Activated T-helper 2 cell treated with anti-CD3 and anti-CD28 coated beads, Interferon-gamma antibody, Interleukin-2, Interleukin-4, amounts not matched to agents 10 μg/mL and 5 μg/mL and 100 μg/mL, durations not matched to agents 14 hours and 24 hours and 36 hours (primary cell): ENCODE data around the gene TMEM222. TPM values are rescaled to one million over a fixed set of nuclear protein-coding genes. Genes with fewer than 3 reads are reported as not detected.

Experiments used
- DNase-seq: peaks from one replicate; pipeline ENCODE4 v3.0.0; 2021; ENCODE audit warnings: low spot score
- H3K27ac Mint-ChIP-seq: one replicate; pipeline ENCODE4 v1.8.0; 2021; ENCODE audit warnings: mixed read lengths
- H3K27me3 Mint-ChIP-seq: one replicate; pipeline ENCODE4 v1.8.0; 2021; ENCODE audit warnings: low read depth, mixed read lengths
- H3K36me3 Mint-ChIP-seq: one replicate; pipeline ENCODE4 v1.8.0; 2021; ENCODE audit warnings: low read depth, mixed read lengths
- H3K4me1 Mint-ChIP-seq: one replicate; pipeline ENCODE4 v1.8.0; 2021; ENCODE audit warnings: low read depth, mixed read lengths
- H3K4me3 Mint-ChIP-seq: one replicate; pipeline ENCODE4 v1.8.0; 2021; ENCODE audit warnings: low read depth, mild to moderate bottlenecking, moderate library complexity, mixed read lengths
- H3K9me3 Mint-ChIP-seq: one replicate; pipeline ENCODE4 v1.8.0; 2021; ENCODE audit warnings: mixed read lengths
- intact Hi-C: fragments of 100-400 bp; cut with micrococcal nuclease; formaldehyde crosslinking; loops from one replicate; pipeline ENCODE4 v1.15.1; 2023
- total RNA-seq: library from RNA; stranded (reverse); gene quantifications from 2 replicates; pipeline ENCODE4 v1.2.3, GENCODE V29; 2022

Gene TMEM222
- total RNA-seq, 1 donor from 2014 or later = 35.7 TPM

DNA sequence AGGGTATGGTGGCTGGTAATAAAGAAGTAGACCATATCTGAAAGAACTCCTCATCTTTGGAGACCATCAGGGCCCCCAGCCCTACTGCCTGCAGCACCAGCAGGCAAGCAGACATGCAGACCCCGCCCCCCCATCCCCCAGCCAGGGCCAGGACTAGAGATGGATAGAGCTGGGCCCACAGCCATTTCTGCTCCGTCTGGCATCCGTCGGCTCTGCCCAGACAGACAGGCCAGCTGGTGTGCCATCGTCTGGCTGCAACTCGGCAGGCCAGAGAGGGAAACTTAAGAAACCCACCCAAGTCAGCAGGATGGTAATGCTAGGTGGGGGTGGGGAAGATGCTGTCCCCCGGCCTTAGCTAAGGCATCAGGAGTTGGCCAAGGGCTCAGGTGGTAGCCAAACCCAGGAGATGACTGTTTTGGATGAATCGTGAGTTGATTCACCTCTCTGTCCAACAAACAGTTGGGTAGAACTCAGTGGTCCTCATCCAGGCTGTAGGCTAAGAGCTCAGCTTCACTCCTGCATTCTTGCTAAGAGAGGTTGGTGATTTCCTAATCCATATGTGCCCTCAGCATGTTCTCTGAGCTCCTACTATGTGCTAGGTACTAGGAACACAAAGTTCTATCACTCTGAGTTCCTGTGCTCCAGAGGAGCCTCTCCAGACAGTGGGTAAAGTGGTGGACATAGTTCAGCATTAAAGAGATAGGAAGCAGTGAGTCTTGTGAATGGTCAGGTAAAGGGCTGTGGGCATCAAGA lies 23.2 kb upstream of the TMEM222 start:
- no peak overlapping the region for H3K27ac Mint-ChIP-seq

DNA sequence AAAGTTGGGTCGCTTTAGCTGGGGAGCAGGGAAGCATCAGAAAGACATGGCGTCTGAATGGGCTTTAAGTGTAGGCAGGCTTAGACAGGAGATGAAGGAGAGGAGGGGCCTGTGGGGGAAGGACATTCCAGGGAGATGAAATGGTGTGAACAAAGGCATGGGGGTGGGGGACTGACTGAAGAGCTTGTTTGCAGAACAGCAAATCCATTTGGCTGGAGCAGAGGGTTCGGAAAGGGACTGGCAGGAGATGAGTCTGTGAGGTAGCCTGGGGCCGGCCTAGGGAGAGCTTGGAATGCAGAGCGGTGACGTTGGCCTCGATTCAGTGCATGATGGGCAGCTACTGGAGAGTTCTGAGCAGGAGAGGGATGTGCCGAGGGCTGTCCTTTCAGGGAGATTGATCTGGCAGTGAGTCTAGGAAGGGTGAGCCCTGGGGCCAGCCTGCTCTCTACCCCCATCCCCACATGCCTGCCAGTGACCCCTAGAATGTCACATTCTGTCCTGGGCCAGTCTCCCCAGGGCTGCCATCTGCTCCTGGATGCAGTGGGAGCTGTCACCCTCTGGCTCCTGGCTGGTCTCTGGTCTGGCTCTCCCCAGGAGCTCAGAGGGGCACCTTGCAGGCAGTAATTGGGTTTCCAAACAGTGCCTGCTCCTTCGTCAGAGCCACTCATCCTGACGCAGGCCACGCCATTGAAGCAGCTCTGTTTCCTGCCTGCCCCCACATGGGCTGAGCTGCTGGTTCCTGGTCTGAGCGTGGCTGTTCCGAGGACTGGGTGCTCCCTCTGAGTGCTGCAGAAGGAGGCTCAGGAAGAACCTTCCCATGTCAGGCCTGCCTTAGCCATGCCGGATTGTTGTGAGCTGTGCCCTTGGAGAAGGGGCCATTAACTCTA lies 22.3 kb upstream of the TMEM222 start:
- Mint-ChIP-seq H3K4me1 (peaks cover 3% of the 10 kb centered on the region), H3K27me3 (no peaks in the 10 kb centered on the region), H3K36me3 (peaks cover 8% of the 10 kb centered on the region), H3K9me3 (no peaks in the 10 kb centered on the region), H3K27ac (no peak overlapping the region), H3K4me3 (no peak overlapping the region)
- intact Hi-C loops = loop anchor here (5.0 kb wide), 1 partner anchor 308 kb away; no protein-coding TSS in a partner anchor
- DNase-seq = no peak

More for the DNA sequence above, 23.2 kb upstream of the TMEM222 start:
- Mint-ChIP-seq H3K27me3 (no peaks in the 10 kb centered on the region), H3K9me3 (no peaks in the 10 kb centered on the region), H3K4me1 (peaks cover 3% of the 10 kb centered on the region), H3K4me3 (no peak overlapping the region), H3K36me3 (peaks cover 12% of the 10 kb centered on the region)
- no peak for DNase-seq
- intact Hi-C loops = no loop called here

DNA sequence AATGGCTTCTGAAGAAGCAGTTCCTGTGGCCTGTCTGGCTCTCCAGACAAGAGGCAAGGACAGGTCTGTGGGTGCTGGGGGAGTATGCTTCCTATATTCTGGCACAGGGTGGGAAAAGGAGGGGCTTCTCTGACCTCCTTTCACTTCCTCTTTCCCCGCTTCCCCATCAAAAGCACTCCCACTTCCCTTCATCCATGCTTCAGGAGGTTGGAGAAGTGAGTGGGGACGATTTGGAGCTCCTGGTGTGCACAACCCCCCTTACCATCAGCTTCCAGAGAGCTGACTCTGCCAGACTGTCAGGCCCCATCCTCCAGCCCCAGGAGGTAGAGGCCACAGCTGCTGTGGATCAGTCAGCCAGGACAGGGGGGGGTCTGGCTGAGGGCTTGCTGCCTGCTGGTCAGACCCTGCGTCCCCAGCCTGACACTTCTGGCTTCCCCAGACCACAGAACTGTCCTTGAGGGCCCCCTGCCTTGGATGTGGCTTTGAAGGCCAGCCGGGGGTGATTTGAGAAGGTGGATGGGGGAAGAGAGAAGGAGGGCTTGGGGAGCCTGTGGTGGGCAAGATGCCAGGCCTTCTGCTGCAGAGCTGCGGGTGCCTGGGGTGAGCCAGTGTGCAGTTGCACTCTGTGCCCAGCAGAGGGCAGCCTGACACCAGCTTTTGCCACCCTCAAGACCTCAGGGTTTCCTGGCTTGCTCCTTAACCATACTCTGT lies 21.5 kb upstream of the TMEM222 start:
- no peaks in the 10 kb centered on the region for H3K27me3 Mint-ChIP-seq
- no peak overlapping the region for H3K4me3 Mint-ChIP-seq
- intact Hi-C loops = loop anchor here (1.0 to 5.0 kb wide), 2 partner anchors 88 to 307 kb away; no protein-coding TSS in a partner anchor
- H3K36me3 Mint-ChIP-seq = peaks cover 8% of the 10 kb centered on the region
- peak; percentile 63 for DNase-seq
- H3K27ac Mint-ChIP-seq = no peak overlapping the region
- H3K9me3 Mint-ChIP-seq = no peaks in the 10 kb centered on the region
- H3K4me1 Mint-ChIP-seq = peaks cover 3% of the 10 kb centered on the region

DNA sequence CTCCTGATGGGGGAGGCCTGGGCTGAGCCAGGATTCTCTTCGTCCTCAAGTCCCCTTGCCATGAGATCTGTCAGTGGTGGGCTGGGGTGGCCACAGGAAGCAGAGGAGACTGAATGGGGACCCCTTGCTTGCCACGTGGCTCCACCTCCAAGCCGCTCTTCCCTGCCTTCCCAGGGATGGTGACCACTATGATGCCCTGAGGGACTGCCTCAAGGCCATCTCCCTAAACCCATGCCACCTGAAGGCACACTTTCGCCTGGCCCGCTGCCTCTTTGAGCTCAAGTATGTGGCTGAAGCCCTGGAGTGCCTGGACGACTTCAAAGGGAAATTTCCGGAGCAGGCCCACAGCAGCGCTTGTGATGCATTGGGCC lies 20.9 kb upstream of the TMEM222 start:
- no peak for DNase-seq
- Mint-ChIP-seq H3K9me3 (no peaks in the 10 kb centered on the region), H3K4me3 (no peak overlapping the region), H3K27ac (no peak overlapping the region), H3K27me3 (no peaks in the 10 kb centered on the region), H3K36me3 (peaks cover 7% of the 10 kb centered on the region), H3K4me1 (peaks cover 3% of the 10 kb centered on the region)
- intact Hi-C loops = loop anchor here (1.0 to 5.0 kb wide), 2 partner anchors 87 to 306 kb away; no protein-coding TSS in a partner anchor

DNA sequence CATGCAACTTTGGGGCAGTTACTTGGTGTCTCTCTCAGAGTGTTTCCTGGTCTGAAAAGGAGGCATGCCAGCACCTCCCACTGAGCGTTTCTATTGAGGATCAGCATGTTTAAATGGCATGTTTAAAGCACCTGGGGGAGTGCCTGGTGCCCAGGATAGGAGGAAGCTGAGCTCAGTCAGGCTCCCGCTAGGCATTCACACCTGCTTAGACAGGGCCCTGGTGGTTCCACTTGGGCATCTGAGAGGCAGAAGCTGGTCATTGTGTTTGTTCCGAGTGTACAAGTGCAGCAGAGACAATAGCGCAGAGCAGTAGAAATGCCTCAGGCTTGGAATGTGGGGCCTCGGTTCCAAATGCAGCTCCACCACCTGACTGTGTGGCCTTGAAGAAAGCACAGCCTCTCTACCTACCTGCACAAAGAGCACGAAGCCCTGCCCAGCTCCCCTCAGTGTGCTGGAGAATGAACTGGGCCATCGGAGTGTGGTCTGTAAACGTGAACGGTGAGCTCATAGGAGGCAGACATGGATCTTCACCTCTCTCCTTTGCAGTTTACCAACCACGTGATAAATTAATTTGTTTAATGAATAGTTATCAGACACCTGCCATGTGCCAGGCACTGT lies 20.3 kb upstream of the TMEM222 start:
- Mint-ChIP-seq H3K4me3 (no peak overlapping the region), H3K9me3 (no peaks in the 10 kb centered on the region), H3K27me3 (no peaks in the 10 kb centered on the region), H3K36me3 (peaks cover 3% of the 10 kb centered on the region), H3K27ac (no peak overlapping the region), H3K4me1 (peaks cover 1% of the 10 kb centered on the region)
- intact Hi-C loops = loop anchor here (1.0 to 5.0 kb wide), 2 partner anchors 87 to 306 kb away; no protein-coding TSS in a partner anchor
- no peak for DNase-seq

DNA sequence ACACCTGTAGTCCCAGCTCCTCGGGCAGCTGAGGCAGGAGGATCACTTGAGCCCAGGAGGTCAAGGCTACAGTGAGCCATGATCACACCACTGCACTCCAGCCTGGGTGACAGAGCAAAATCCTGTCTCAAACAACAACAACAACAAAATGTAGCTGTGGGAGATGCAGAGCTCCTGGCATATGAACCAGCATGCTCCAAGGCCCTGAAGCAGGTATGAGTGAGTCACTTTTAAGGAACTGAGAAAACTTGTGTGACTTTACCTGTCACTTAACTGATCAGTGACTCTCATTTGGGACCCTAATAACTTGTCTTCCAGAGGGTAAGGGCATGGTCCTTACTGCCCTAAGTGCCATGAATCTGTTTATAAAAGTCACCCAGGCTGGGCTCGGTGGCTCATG lies 19.4 kb upstream of the TMEM222 start:
- H3K27me3 Mint-ChIP-seq = no peaks in the 10 kb centered on the region
- no peak overlapping the region for H3K4me3 Mint-ChIP-seq
- no peak for DNase-seq
- H3K9me3 Mint-ChIP-seq = no peaks in the 10 kb centered on the region
- no peak overlapping the region for H3K27ac Mint-ChIP-seq
- intact Hi-C loops = loop anchor here (5.0 kb wide), 1 partner anchor 305 kb away; no protein-coding TSS in a partner anchor
- H3K36me3 Mint-ChIP-seq = peaks cover 3% of the 10 kb centered on the region
- peaks cover 1% of the 10 kb centered on the region for H3K4me1 Mint-ChIP-seq

DNA sequence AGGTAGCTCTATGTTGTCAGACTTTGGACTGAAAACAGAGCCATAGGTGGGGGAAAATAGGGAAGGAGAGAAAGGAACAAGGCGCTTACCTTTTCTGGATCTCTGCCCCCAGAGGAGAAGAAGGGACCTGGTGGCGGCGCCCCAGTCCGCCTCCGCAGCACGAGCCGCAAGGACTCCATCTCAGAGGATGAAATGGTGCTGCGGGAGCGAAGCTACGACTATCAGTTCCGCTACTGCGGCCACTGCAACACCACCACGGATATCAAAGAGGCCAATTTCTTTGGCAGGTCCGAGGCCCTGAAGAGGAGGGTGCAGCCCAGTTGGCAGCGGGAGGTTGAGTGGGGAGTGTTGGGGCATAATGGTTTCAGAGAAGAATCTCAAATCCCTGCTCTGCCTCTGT lies 18.5 kb upstream of the TMEM222 start:
- H3K9me3 Mint-ChIP-seq = no peaks in the 10 kb centered on the region
- H3K4me1 Mint-ChIP-seq = peaks cover 1% of the 10 kb centered on the region
- H3K4me3 Mint-ChIP-seq = no peak overlapping the region
- intact Hi-C loops = loop anchor here (5.0 kb wide), 1 partner anchor 304 kb away; no protein-coding TSS in a partner anchor
- H3K27me3 Mint-ChIP-seq = no peaks in the 10 kb centered on the region
- no peak for DNase-seq
- no peak overlapping the region for H3K27ac Mint-ChIP-seq
- H3K36me3 Mint-ChIP-seq = peaks cover 3% of the 10 kb centered on the region

DNA sequence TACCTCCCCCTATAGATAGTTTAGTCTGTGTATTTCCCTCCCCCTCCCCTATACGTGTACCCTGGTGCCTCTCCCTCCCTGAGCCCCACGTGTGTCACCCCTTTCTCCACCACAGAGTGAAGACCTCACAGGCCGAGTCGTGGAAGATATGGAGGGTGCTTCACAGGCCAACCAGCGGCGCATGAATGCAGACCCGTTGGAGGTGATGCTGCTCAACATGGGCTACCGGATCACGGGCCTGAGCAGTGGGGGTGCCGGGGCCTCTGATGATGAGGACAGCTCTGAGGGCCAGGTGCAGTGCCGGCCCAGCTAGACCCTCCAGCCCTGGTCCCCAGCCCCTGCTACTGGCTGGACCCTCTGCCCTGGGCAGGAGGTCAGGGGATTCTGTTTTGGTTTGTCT lies 15.9 kb upstream of the TMEM222 start:
- DNase-seq = no peak
- Mint-ChIP-seq H3K9me3 (no peaks in the 10 kb centered on the region), H3K4me3 (no peak overlapping the region), H3K4me1 (no peaks in the 10 kb centered on the region), H3K27ac (no peak overlapping the region), H3K36me3 (no peaks in the 10 kb centered on the region), H3K27me3 (no peaks in the 10 kb centered on the region)
- intact Hi-C loops = no loop called here

DNA sequence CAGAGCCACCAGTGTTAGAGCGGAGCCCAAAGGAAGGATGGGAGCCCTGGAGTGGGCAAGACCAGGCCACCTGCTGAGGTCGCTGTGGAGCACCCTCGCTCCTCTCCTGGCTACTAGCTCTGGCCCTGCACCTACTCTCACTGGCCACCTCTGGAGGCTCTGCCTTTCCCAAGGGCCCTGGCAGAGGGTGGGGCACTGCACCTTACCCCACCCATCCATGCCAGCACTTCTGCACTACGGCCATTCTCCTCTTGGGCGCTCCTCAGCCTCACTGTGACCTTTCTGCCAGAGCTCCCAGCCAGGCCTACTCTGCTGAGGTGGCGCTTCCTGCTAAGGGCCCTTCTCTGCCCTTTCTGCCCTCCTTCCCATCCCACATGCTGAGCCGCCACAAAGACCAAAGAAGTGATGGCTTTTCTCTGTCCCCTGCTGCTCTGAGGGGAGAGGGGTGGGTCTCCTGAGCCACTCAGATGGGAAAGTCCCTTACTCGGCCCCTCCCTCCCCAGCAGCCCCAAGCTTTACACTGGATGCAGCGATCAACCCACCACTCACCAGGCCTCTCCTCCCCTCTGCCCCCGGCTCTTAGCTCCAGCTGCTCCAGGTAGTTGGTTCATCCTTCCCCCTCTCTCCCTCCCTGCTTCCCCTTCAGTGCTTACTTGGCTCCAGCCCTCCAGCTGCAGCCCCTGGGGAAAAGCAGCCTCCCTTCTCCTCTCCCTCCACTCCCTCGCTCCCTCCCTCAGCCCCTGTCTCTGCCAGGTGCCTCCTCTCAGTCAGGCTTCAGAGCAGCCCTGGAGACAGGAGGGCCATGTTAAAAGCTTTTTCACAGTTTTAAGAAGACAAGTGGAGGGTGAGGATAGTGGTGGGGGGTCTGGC lies 14.8 kb upstream of the TMEM222 start:
- Mint-ChIP-seq H3K27me3 (no peaks in the 10 kb centered on the region), H3K4me3 (no peak overlapping the region), H3K4me1 (no peaks in the 10 kb centered on the region), H3K36me3 (no peaks in the 10 kb centered on the region), H3K27ac (no peak overlapping the region), H3K9me3 (no peaks in the 10 kb centered on the region)
- intact Hi-C loops = no loop called here
- no peak for DNase-seq

DNA sequence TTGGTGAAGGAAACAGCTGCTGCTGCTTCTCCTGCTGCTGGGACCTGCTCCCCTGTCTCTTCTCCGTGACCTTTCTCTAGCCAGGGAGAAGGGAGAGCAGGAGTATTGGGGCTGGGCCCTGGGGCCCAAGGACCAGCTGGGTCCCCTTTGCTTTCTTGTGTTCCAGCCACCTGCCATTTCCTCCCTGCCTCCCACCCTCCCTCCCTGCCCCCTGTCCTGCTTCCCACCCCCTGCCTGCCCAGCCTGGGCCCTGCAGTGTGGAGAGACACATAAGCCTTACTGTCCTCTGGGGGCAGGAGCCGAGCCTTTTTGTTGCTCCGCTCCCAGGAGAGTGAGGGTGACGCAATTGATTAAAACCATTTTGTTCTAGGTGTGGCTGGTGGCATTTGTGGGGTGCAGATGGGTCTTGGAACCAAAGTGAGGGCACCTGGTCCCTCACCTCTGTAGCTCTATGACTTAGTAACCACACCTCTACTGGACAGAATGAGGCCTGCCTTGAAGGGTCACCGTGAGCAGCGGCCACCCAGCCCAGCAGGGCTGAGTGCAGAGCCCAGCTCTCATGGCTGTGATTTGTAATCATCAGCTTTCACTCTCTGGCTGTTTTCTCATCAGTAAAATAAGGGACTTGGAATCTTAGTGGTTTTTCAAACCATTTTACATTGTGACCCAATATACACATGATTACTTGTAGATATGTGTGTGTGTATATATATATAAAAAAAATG lies 13.9 kb upstream of the TMEM222 start:
- Mint-ChIP-seq H3K27me3 (peaks cover 5% of the 10 kb centered on the region), H3K4me3 (no peak overlapping the region), H3K36me3 (no peaks in the 10 kb centered on the region), H3K27ac (no peak overlapping the region), H3K9me3 (no peaks in the 10 kb centered on the region), H3K4me1 (no peaks in the 10 kb centered on the region)
- no peak for DNase-seq
- intact Hi-C loops = no loop called here

DNA sequence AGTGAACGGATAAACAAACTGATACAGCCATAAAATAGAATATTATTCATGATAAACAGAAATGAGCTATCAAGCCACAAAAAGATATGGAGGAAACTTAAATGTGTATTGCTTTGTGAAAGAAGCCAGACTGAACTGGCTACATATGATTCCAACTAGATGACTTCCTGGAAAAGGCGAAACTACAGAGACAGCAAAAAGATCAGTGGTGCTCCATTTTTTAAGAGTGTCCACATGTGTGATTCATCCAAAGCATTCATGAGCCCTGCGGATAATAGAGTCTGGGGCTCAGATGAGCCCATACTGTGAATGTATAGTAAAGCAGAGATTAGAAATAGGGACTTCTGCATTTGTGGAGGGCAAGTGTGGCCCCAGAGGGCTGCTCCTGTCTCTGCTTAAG lies 7.8 kb upstream of the TMEM222 start:
- no peaks in the 10 kb centered on the region for H3K36me3 Mint-ChIP-seq
- no peak for DNase-seq
- peaks cover 15% of the 10 kb centered on the region for H3K27me3 Mint-ChIP-seq
- intact Hi-C loops = no loop called here
- no peaks in the 10 kb centered on the region for H3K9me3 Mint-ChIP-seq
- H3K27ac Mint-ChIP-seq = no peak overlapping the region
- H3K4me3 Mint-ChIP-seq = no peak overlapping the region
- no peaks in the 10 kb centered on the region for H3K4me1 Mint-ChIP-seq
